Astrocyte (in vitro differentiated cells and primary cell): ENCODE measurements around the gene RASGRP3. TPM values are rescaled to one million over a fixed set of nuclear protein-coding genes. Genes with fewer than 3 reads are reported as not detected.

ENCODE experiments used
- DNase-seq: peaks from one replicate; pipeline ENCODE4 v3.0.0-alpha.2; 2010; ENCODE audit warnings: low read depth
- FAIRE-seq: peaks from 2 replicates; lab custom pipeline; 2011; peaks lifted over from hg19 to GRCh38; lab: Jason Lieb, UNC
- H2AFZ ChIP-seq: 2 replicates; pipeline ENCODE4 v1.6.0; 2012; ENCODE audit warnings: low read depth, low read length, inconsistent platforms
- H3K27ac ChIP-seq: 2 replicates; pipeline ENCODE4 v1.5.1; 2011; ENCODE audit warnings: low read depth, low read length, inconsistent platforms
- H3K27me3 ChIP-seq: 2 replicates; pipeline ENCODE4 v1.6.0; 2011; ENCODE audit warnings: low read length, inconsistent platforms; ENCODE audit not compliant: insufficient read depth
- H3K36me3 ChIP-seq: 2 replicates; pipeline ENCODE4 v1.5.1; 2011; ENCODE audit warnings: low read length, inconsistent platforms; ENCODE audit not compliant: insufficient read depth
- H3K4me1 ChIP-seq: 2 replicates; pipeline ENCODE4 v1.5.1; 2011; ENCODE audit warnings: low read length, inconsistent platforms; ENCODE audit not compliant: insufficient read depth
- H3K4me2 ChIP-seq: 2 replicates; pipeline ENCODE4 v1.6.0; 2012; ENCODE audit warnings: low read length, inconsistent platforms
- H3K4me3 ChIP-seq: 2 replicates; pipeline ENCODE4 v1.5.1; 2011; ENCODE audit warnings: low read depth, mild to moderate bottlenecking, low read length, inconsistent platforms; ENCODE audit not compliant: insufficient read depth
- H3K79me2 ChIP-seq: 2 replicates; pipeline ENCODE4 v1.6.0; 2012; ENCODE audit warnings: mild to moderate bottlenecking, low read length, inconsistent platforms; ENCODE audit not compliant: insufficient read depth
- H3K9ac ChIP-seq: 2 replicates; pipeline ENCODE4 v1.6.0; 2012; ENCODE audit warnings: mild to moderate bottlenecking, low read length, inconsistent platforms
- H3K9me3 ChIP-seq: 2 replicates; pipeline ENCODE4 v1.5.1; 2012; ENCODE audit warnings: low read depth, mild to moderate bottlenecking, low read length, inconsistent platforms; ENCODE audit not compliant: insufficient read depth
- H4K20me1 ChIP-seq: 2 replicates; pipeline ENCODE4 v1.6.0; 2012; ENCODE audit warnings: low read length, inconsistent platforms; ENCODE audit not compliant: insufficient read depth
- H3K27ac Mint-ChIP-seq: one replicate; pipeline ENCODE4 v1.8.0; 2021; ENCODE audit warnings: mild to moderate bottlenecking, mixed read lengths; ENCODE audit not compliant: unreplicated experiment
- H3K27me3 Mint-ChIP-seq: one replicate; pipeline ENCODE4 v1.8.0; 2021; ENCODE audit warnings: low read depth, mixed read lengths; ENCODE audit not compliant: unreplicated experiment
- H3K36me3 Mint-ChIP-seq: one replicate; pipeline ENCODE4 v1.8.0; 2021; ENCODE audit warnings: low read depth, mixed read lengths; ENCODE audit not compliant: unreplicated experiment
- H3K4me1 Mint-ChIP-seq: one replicate; pipeline ENCODE4 v1.8.0; 2021; ENCODE audit warnings: low read depth, mixed read lengths; ENCODE audit not compliant: unreplicated experiment
- H3K4me3 Mint-ChIP-seq: one replicate; pipeline ENCODE4 v1.8.0; 2021; ENCODE audit warnings: mild to moderate bottlenecking, moderate library complexity, mixed read lengths; ENCODE audit not compliant: unreplicated experiment
- H3K9me3 Mint-ChIP-seq: one replicate; pipeline ENCODE4 v1.8.0; 2021; ENCODE audit warnings: mild to moderate bottlenecking, mixed read lengths; ENCODE audit not compliant: unreplicated experiment
- EZH2 ChIP-seq: IDR thresholded peaks from 2 replicates; pipeline ENCODE4 v1.6.1; 2012; ENCODE audit warnings: mild to moderate bottlenecking, low read length, inconsistent platforms; ENCODE audit not compliant: insufficient read depth
- total RNA-seq: library from RNA; stranded (reverse); gene quantifications from 2 replicates; pipeline ENCODE4 v1.2.1, GENCODE V29; 2021
- TF ChIP-seq, protein P1 (sequence below): IDR thresholded peaks from 2 replicates; pipeline ENCODE4 v1.5.1; 2011; ENCODE audit warnings: low read depth, mild to moderate bottlenecking, inconsistent platforms, low read length, moderate library complexity; ENCODE audit not compliant: insufficient read depth

The RASGRP3 gene
- total RNA-seq, 1 donor from 2014 or later: 2.8 TPM

GRCh38 chr2:33525666-33526065, 49.2 kb downstream of the RASGRP3 start:
- no peak overlapping the region for H3K4me2 ChIP-seq
- H3K27me3 ChIP-seq: no peaks in the 10 kb centered on the region
- H3K27ac ChIP-seq: no peak overlapping the region
- no peaks in the 10 kb centered on the region for H3K79me2 ChIP-seq
- FAIRE-seq (no peak), DNase-seq (no peak)
- no peaks in the 10 kb centered on the region for H4K20me1 ChIP-seq
- TF ChIP-seq, protein P1, sequence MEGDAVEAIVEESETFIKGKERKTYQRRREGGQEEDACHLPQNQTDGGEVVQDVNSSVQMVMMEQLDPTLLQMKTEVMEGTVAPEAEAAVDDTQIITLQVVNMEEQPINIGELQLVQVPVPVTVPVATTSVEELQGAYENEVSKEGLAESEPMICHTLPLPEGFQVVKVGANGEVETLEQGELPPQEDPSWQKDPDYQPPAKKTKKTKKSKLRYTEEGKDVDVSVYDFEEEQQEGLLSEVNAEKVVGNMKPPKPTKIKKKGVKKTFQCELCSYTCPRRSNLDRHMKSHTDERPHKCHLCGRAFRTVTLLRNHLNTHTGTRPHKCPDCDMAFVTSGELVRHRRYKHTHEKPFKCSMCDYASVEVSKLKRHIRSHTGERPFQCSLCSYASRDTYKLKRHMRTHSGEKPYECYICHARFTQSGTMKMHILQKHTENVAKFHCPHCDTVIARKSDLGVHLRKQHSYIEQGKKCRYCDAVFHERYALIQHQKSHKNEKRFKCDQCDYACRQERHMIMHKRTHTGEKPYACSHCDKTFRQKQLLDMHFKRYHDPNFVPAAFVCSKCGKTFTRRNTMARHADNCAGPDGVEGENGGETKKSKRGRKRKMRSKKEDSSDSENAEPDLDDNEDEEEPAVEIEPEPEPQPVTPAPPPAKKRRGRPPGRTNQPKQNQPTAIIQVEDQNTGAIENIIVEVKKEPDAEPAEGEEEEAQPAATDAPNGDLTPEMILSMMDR: no peak
- no peak for TF ChIP-seq EZH2
- no peak overlapping the region for H3K4me3 Mint-ChIP-seq
- H3K27me3 Mint-ChIP-seq: no peaks in the 10 kb centered on the region
- H3K9me3 ChIP-seq: no peaks in the 10 kb centered on the region
- H3K4me1 Mint-ChIP-seq: peaks cover 16% of the 10 kb centered on the region
- H3K4me3 ChIP-seq: no peak overlapping the region
- no peaks in the 10 kb centered on the region for H3K36me3 ChIP-seq
- H2AFZ ChIP-seq: no peak overlapping the region
- H3K27ac Mint-ChIP-seq: no peak overlapping the region
- H3K36me3 Mint-ChIP-seq: no peaks in the 10 kb centered on the region
- H3K9ac ChIP-seq: no peak overlapping the region
- peaks cover 11% of the 10 kb centered on the region for H3K4me1 ChIP-seq
- no peaks in the 10 kb centered on the region for H3K9me3 Mint-ChIP-seq

DNA sequence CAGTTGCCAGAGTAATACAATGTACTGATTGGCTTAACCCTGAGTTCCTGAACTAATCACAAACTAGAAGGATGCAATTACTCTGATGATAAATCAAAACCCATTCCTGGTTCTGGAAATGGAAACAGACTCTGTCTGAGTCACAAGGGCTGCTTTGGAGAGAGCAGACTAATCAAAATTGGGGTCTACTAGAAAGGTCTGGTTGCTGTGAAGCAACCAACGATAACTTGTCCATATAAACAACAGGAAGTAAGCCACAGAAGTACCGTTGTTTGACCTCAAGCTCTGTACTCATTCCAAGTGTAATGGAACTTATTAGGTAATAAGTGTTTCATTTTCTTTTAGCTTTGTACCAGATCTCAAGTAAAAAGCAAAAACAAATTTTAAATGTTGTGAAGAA, 49.7 kb downstream of the RASGRP3 start:
- Histone ChIP-seq H3K9me3 (no peaks in the 10 kb centered on the region), H2AFZ (peak overlapping the region; percentile 8), H3K36me3 (no peaks in the 10 kb centered on the region), H3K27ac (no peak overlapping the region), H4K20me1 (no peaks in the 10 kb centered on the region), H3K9ac (no peak overlapping the region), H3K79me2 (no peaks in the 10 kb centered on the region), H3K4me1 (peaks cover 11% of the 10 kb centered on the region), H3K27me3 (no peaks in the 10 kb centered on the region), H3K4me2 (no peak overlapping the region), H3K4me3 (no peak overlapping the region)
- H3K9me3 Mint-ChIP-seq: peaks cover under 1% of the 10 kb centered on the region
- DNase-seq: peak; percentile 67
- no peak for TF ChIP-seq EZH2
- TF ChIP-seq, protein P1: no peak
- H3K36me3 Mint-ChIP-seq: no peaks in the 10 kb centered on the region
- FAIRE-seq: no peak
- no peak overlapping the region for H3K27ac Mint-ChIP-seq
- no peaks in the 10 kb centered on the region for H3K27me3 Mint-ChIP-seq
- no peak overlapping the region for H3K4me3 Mint-ChIP-seq
- H3K4me1 Mint-ChIP-seq: peaks cover 21% of the 10 kb centered on the region

GRCh38 chr2:33526921-33527320, 50.5 kb downstream of the RASGRP3 start:
- no peak overlapping the region for H2AFZ ChIP-seq
- H3K9ac ChIP-seq: no peak overlapping the region
- H3K36me3 ChIP-seq: no peaks in the 10 kb centered on the region
- H3K4me1 ChIP-seq: peaks cover 11% of the 10 kb centered on the region
- Mint-ChIP-seq H3K9me3 (peaks cover 3% of the 10 kb centered on the region), H3K27me3 (no peaks in the 10 kb centered on the region), H3K27ac (no peak overlapping the region), H3K36me3 (no peaks in the 10 kb centered on the region), H3K4me3 (no peak overlapping the region), H3K4me1 (peaks cover 26% of the 10 kb centered on the region)
- H3K79me2 ChIP-seq: no peaks in the 10 kb centered on the region
- H3K27me3 ChIP-seq: no peaks in the 10 kb centered on the region
- DNase-seq: no peak
- no peaks in the 10 kb centered on the region for H3K9me3 ChIP-seq
- no peaks in the 10 kb centered on the region for H4K20me1 ChIP-seq
- no peak overlapping the region for H3K4me2 ChIP-seq
- FAIRE-seq: no peak
- TF ChIP-seq EZH2: no peak
- TF ChIP-seq, protein P1: no peak
- no peak overlapping the region for H3K4me3 ChIP-seq
- H3K27ac ChIP-seq: no peak overlapping the region
